Upper lobe of left lung (tissue), 6 donors: ENCODE results near the gene GPR153. TPM values are rescaled to one million over a fixed set of nuclear protein-coding genes. Genes with fewer than 3 reads are reported as not detected.

Experiments used
- ATAC-seq, 2 donors: fragments of 200-7000 bp; cut with Tn5 transposase; one replicate each; pipeline ENCODE4 v1.9.1; 2022; ENCODE audit warnings: mild to moderate bottlenecking in 2 of 2, moderate library complexity in 2 of 2; ENCODE audit not compliant: low FRiP score in 2 of 2
- DNase-seq, 2 donors: peaks; one replicate each; pipeline ENCODE4 v3.0.0-alpha.2; 2019 to 2020
- H3K27ac ChIP-seq, 4 donors: fragments of 200-600 bp; sonication (generic); one replicate each; pipeline ENCODE4 v1.5.1; 2016 to 2019
- H3K27me3 ChIP-seq, 4 donors: fragments of 200-600 bp; sonication (generic); one replicate each; pipeline ENCODE4 v1.5.1; 2017 to 2019
- H3K36me3 ChIP-seq, 4 donors: fragments of 200-600 bp; sonication (generic); one replicate each; pipeline ENCODE4 v1.5.1; 2016 to 2019
- H3K4me1 ChIP-seq, 4 donors: fragments of 200-600 bp; sonication (generic); one replicate each; pipeline ENCODE4 v1.5.1; 2018 to 2019
- H3K4me3 ChIP-seq, 4 donors: fragments of 200-600 bp; sonication (generic); one replicate each; pipeline ENCODE4 v1.5.1; 2017 to 2019; ENCODE audit warnings: mild to moderate bottlenecking in 2 of 4, moderate library complexity in 1 of 4
- H3K9me3 ChIP-seq, 4 donors: fragments of 200-600 bp; sonication (generic); one replicate each; pipeline ENCODE4 v1.5.1; 2018 to 2019
- EP300 ChIP-seq, 4 donors: sonication (generic); formaldehyde crosslinking; IDR thresholded peaks; one replicate each; pipeline ENCODE4 v1.5.1; 2017; ENCODE audit warnings: antibody characterized with exemption in 4 of 4, control low read depth in 2 of 4
- POLR2A ChIP-seq, 4 donors: fragments of 450-650 bp; IDR thresholded peaks; one replicate each; pipeline ENCODE4 v1.5.1; 2016 to 2017; ENCODE audit warnings: antibody characterized with exemption in 4 of 4, mild to moderate bottlenecking in 2 of 4
- POLR2AphosphoS5 ChIP-seq, 2 donors: sonication (generic); formaldehyde crosslinking; IDR thresholded peaks; one replicate each; pipeline ENCODE4 v1.5.1; 2017; ENCODE audit warnings: antibody characterized with exemption in 2 of 2
- WGBS, 2 donors: methylation state at CpG; one replicate each; pipeline ENCODE4 v1.1.5; 2017 to 2018; 5-methylcytosine and 5-hydroxymethylcytosine counted together
- total RNA-seq, 6 donors: library from RNA; depleted of rRNA in 4 of 6; stranded (reverse); fragments of >200 nt in 4 of 6; gene quantifications; one replicate each; pipeline versions ENCODE4 v1.1.0 to v1.2.1, GENCODE V29; 2016 to 2021
- TF ChIP-seq, protein P1 (sequence below), 6 experiments: fragments of 450-650 bp in 4 of 6; fragments of 200-600 bp in 2 of 6; sonication (generic) in 2 of 6; IDR thresholded peaks; one replicate each; pipeline ENCODE4 v1.5.1; 2016 to 2019; ENCODE audit warnings: antibody characterized with exemption in 6 of 6
- donor health status: DM: no; HTN: no; CAD: no; lungs with moderate emphysema.
- donor health status: DM: no; HTN: yes; CAD: no; lungs with severe emphysema.

The GPR153 gene
- total RNA-seq, 6 donors from 2014 or later: 2.4 to 25.7 (median 12.5) TPM

GRCh38 chr1:6241887-6242740, 18.8 kb downstream of the GPR153 start:
- peak in 1 of 2 donors; percentile 90 for DNase-seq
- no peak for TF ChIP-seq POLR2AphosphoS5 (IDR thresholded peaks at IDR 0.05)
- TF ChIP-seq, protein P1, sequence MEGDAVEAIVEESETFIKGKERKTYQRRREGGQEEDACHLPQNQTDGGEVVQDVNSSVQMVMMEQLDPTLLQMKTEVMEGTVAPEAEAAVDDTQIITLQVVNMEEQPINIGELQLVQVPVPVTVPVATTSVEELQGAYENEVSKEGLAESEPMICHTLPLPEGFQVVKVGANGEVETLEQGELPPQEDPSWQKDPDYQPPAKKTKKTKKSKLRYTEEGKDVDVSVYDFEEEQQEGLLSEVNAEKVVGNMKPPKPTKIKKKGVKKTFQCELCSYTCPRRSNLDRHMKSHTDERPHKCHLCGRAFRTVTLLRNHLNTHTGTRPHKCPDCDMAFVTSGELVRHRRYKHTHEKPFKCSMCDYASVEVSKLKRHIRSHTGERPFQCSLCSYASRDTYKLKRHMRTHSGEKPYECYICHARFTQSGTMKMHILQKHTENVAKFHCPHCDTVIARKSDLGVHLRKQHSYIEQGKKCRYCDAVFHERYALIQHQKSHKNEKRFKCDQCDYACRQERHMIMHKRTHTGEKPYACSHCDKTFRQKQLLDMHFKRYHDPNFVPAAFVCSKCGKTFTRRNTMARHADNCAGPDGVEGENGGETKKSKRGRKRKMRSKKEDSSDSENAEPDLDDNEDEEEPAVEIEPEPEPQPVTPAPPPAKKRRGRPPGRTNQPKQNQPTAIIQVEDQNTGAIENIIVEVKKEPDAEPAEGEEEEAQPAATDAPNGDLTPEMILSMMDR (IDR thresholded peaks at IDR 0.05): no peak
- no peak for TF ChIP-seq POLR2A (IDR thresholded peaks at IDR 0.05)
- no peak for TF ChIP-seq EP300 (IDR thresholded peaks at IDR 0.05)
- peaks cover 21 to 42% (median 30%) of the 10 kb centered on the region in 4 donors for H3K4me1 ChIP-seq
- no peak overlapping the region for H3K4me3 ChIP-seq
- WGBS, 2 donors: 0 to 1% methylated on average over 6 to 44 of the region's 99 CpGs
- H3K36me3 ChIP-seq: no peaks in the 10 kb centered on the region
- H3K9me3 ChIP-seq: no peaks in the 10 kb centered on the region
- peaks cover 1 to 61% (median 45%) of the 10 kb centered on the region in 4 donors for H3K27me3 ChIP-seq
- no peak overlapping the region for H3K27ac ChIP-seq
- ATAC-seq: no peak

DNA sequence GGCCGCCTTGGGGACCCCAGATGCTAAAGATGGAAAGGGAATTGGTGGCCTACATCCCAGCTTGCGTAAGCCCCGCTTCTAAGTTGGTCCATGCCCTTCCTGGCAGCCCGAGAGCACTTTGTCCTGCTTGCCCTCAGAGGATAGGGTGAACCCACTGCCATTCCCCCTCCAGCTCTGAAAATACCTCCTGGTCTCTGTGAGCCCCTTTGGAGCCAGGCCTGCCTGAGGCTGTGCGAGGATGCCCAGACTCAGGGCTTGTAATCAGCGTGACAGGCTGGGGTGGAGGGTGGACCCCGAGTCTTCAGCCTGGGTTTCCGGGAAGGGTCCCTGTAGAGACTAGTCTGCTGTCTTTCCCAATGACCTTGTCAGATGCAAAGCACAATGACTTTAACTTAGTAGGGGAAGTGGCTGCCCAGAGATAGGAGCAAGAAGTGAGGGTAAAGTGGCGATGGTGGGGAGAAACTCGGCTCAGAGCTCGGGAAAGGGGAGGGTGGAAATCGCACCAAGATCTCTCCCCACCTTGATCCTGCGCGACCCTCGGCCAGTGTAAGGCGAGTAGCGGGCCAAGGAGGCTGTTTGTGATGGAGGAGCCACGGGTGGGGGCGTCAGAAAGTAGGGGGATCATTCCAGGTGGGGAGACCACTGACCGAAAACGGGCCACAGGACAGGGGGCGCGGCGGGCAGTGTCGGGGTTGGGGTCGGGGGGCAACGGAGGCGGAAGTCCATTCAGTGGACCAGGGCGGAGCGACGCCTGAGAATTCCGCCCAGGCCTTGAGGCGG, 19.6 kb downstream of the GPR153 start:
- TF ChIP-seq, protein P1 (IDR thresholded peaks at IDR 0.05): no peak
- TF ChIP-seq EP300 (IDR thresholded peaks at IDR 0.05): no peak
- no peak for TF ChIP-seq POLR2A (IDR thresholded peaks at IDR 0.05)
- TF ChIP-seq POLR2AphosphoS5 (IDR thresholded peaks at IDR 0.05): no peak
- ATAC-seq: no peak
- H3K4me3 ChIP-seq: no peak overlapping the region
- H3K36me3 ChIP-seq: no peaks in the 10 kb centered on the region
- no peak overlapping the region for H3K27ac ChIP-seq
- peaks cover 21 to 35% (median 23%) of the 10 kb centered on the region in 4 donors for H3K4me1 ChIP-seq
- no peaks in the 10 kb centered on the region for H3K9me3 ChIP-seq
- DNase-seq: no peak
- H3K27me3 ChIP-seq: peaks cover 1 to 59% (median 42%) of the 10 kb centered on the region in 4 donors
- WGBS, 2 donors: 18 to 19% methylated on average over 19 to 25 of the region's 33 CpGs

GRCh38 chr1:6239950-6240768, 20.7 kb downstream of the GPR153 start:
- no peaks in the 10 kb centered on the region for H3K9me3 ChIP-seq
- H3K27me3 ChIP-seq: peaks cover 1 to 47% (median 34%) of the 10 kb centered on the region in 4 donors
- 45 to 53% methylated on average over 17 of the region's 17 CpGs for WGBS, 2 donors
- no peaks in the 10 kb centered on the region for H3K36me3 ChIP-seq
- no peak overlapping the region for H3K4me3 ChIP-seq
- no peak for DNase-seq
- ATAC-seq: no peak
- TF ChIP-seq EP300 (IDR thresholded peaks at IDR 0.05): no peak
- TF ChIP-seq POLR2AphosphoS5 (IDR thresholded peaks at IDR 0.05): no peak
- TF ChIP-seq POLR2A (IDR thresholded peaks at IDR 0.05): no peak
- TF ChIP-seq, protein P1 (IDR thresholded peaks at IDR 0.05): no peak
- H3K27ac ChIP-seq: no peak overlapping the region
- H3K4me1 ChIP-seq: peaks cover 12 to 30% (median 14%) of the 10 kb centered on the region in 4 donors

- no peak overlapping the region for H3K4me3 ChIP-seq
- H3K9me3 ChIP-seq: no peaks in the 10 kb centered on the region
- peaks cover 20 to 32% (median 22%) of the 10 kb centered on the region in 4 donors for H3K4me1 ChIP-seq
- TF ChIP-seq POLR2AphosphoS5 (IDR thresholded peaks at IDR 0.05) (no peak), POLR2A (IDR thresholded peaks at IDR 0.05) (no peak), EP300 (IDR thresholded peaks at IDR 0.05) (no peak)
- TF ChIP-seq, protein P1 (IDR thresholded peaks at IDR 0.05): no peak
- H3K27me3 ChIP-seq: peaks cover 1 to 42% (median 28%) of the 10 kb centered on the region in 4 donors
- DNase-seq: no peak
- WGBS, 2 donors: 27 to 33% methylated on average over 7 of the region's 7 CpGs
- H3K27ac ChIP-seq: no peak overlapping the region
- no peaks in the 10 kb centered on the region for H3K36me3 ChIP-seq
- no peak for ATAC-seq
These were observed 21.6 kb downstream of the GPR153 start for GRCh38 chr1:6239213-6239752.
